A172 (cell line): ENCODE measurements around the gene PTPRQ. TPM values are rescaled to one million over a fixed set of nuclear protein-coding genes. Genes with fewer than 3 reads are reported as not detected.
A peak's percentile ranks its signal among the peaks of the same experiment; 100 is the strongest.

ENCODE experiments used
- DNase-seq: peaks from one replicate; pipeline ENCODE4 v3.0.0-alpha.2; 2015; ENCODE audit warnings: low spot score
- total RNA-seq: library from RNA; depleted of rRNA; stranded (reverse); fragments of >200 nt; shearing (Covaris generic); gene quantifications from 2 replicates; pipeline ENCODE4 v1.2.3, GENCODE V29; 2014

Gene PTPRQ
- total RNA-seq, 1 experiment from 2014 or later: 0.02 TPM

DNA sequence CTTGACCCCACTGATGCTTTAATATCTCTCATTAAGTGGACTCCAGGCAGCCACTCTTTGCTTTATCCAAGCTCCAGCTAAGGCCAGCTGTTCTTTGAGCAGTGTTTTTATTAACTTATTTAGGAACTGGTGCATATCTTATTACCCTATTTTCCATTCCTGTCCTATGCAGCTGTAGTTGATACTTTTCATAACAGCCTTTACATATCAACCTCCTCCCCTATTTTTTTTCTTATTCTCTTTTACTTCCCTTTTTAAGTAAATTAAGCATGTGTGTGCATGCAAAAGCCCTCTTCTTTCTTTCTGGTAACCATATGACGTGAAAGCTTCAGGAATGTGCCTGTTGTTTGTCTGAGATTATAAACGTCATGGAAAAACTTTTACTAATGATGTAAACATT is 121.2 kb downstream of the PTPRQ start:
- DNase-seq: no peak

DNA sequence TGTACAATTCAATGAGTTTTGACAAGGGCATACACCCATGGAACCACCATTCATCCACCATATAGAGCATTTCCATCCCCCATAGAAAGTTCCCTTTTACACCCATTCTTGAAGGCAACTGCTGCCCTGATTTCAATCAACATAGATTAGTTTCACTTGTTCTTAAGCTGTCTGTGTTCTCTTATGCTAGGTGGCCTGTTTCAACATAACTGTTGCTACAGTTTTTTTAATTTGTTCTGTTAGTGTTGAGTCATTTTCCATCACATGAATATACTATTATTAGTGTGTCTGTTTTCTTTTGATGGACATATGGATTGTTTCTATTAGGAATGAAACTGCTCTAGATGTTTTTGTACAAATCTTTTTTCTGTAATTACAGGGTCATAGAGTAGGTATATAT is 123.4 kb downstream of the PTPRQ start:
- no peak for DNase-seq

DNA sequence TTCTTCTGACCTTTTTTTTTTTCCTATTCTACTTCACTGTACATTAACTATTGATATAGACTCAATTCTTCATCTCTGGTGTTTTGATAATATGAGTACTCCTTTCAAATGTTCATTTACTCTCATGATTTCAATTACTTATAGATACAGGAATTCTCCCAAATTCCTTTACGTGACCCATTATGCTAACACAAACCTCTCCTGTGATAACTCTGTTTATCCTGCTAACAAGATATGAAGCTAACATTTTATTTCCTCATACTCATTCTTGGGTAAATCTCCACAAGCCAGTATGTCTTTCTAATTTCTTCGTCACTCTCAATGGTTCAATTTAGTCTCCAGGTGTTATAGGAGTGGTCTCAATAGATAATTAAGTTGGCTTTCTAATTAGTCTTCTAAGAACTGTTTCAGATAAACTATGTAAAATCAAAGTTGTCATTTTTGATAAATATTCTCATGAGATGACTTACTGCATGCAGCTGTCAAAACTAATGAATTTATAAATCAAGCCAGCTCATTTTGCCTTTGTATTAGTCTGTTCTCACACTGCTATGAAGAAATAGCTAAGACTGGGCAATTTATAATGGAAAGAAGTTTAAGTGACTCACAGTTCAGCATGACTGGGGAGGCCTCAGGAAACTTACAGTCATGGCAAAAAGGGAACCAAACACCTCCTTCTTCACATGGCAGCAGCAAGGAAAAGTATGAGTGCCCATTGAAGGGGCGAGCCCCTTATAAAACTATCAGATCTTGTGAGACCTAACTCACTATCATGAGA is 132.8 kb downstream of the PTPRQ start:
- DNase-seq: no peak

DNA sequence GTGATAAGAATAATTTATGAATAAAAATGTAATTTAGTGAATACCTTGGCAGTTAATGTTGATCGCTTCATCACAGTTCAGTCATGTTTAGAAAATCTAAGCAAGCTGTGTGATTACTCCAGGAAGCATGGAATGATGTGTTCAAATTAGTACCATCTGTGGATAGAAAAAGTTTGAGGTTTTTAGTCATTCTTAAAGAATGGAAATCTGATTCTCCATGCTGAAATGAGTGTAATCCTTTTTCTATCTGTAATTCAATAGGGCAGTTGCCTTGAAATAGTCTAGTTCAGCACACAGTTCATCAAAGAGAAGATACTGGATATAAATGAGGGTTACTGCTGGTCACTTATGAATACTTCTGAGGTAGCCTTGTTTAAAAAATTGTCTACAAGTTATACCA is 136.2 kb downstream of the PTPRQ start:
- DNase-seq: peak; percentile 88

DNA sequence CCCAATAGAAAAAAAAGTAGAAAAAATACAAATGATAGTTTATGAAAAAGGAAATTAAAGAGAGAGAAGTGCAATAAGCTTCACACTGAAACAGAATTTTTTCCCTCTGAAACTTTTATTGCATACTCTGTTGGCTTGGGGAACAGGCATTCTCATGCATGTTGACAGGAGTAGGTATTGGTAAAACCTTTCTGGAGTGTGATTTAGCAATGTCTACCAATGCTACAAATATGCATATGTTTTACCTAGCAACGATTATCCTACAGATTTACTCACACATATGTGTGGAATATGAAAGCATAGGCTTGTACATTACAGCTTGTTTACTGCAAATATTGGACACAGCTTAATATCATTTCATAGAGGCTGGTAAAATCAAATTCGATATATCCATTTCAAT is 137.7 kb downstream of the PTPRQ start:
- DNase-seq: no peak

DNA sequence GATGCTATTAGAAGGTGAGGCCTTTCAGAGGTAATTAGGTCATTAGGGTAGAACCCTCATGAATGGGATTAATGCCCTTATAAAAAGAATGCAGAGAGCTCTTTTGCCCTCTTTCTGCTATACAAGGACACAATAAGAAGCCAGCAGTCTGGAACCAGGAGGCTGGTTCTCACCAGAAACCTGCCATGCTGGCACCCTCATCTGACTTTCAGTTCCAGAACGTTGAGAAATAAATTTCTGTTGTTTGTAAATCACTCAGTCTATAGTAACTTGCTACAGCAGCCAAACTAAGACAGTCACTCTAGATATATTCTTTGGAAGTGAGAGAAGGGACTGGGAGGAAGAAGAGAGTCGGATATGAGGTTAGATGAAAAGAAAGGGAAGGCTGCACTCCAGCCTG is 138.4 kb downstream of the PTPRQ start:
- no peak for DNase-seq

DNA sequence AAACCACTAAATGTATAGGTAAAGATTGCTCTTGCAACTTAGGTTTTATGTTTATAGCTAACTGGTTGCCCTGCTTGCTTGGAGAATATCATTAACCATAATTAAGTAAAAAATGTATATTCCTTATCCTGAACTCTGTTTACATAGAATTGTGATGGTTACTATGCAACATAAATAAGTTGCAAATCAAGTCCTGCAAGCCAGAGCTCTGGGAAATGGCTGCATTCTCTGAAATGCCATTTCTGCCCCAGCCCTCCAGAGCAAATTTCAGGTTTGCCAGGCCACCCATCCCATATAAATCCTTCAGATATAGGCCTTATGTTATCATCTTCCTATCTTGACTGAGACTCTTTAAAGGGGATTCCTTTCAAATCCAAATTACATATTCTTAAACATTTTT is 145.0 kb downstream of the PTPRQ start:
- no peak for DNase-seq

DNA sequence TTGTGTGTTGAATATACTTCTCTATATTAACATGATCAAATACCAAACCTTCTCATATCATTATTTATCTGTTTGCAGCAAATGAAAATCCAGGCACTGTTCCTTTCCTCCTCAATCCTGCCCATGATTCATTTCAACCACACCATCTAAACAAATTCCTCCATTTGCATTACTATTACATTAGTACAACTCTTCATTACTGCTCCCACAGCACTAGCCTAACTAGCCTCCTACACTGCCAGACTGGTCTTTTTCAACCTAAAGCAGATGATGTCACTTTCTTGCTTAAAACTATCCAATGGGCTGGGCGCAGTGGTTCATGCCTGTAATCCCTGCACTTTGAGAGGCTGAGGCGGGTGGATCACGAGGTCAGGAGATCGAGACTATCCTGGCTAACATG is 146.1 kb downstream of the PTPRQ start:
- no peak for DNase-seq

DNA sequence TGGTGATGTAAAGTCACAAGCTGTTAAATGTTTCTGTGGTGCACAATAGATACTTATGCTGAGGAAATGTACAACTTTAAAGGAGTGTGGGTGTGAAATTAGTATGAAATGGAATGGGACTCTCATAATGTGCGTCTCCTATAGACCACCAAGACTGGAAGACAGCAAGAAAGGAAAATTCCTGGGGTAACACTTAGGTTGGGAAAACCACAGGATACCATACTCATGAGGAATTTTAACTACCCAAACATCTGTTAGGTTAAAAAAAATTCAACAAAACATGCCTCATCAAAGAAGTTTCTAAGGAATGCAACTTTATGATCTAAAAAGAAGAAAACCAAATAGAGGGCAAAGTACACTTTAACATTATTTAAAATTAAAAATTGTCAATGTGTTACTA is 149.7 kb downstream of the PTPRQ start:
- peak; percentile 58 for DNase-seq

DNA sequence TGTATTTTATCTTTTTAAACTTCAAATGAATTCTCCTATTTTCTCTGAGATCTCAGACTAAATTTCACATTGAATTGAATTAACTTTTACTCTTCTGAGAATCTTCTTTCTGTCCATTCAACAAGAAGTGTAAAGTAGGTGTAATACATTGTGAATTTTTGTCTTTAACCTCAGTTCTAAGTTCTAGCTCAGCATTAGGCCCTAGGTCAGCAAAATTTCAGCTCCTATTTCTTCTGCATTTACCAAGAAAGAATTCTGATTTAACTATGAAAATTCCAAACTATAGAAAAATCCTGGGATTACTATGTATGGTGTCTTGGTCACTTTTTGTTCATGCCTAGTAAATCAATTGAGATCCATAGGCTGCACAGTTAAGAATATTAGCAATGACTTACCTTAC is 152.5 kb downstream of the PTPRQ start:
- DNase-seq: no peak

DNA sequence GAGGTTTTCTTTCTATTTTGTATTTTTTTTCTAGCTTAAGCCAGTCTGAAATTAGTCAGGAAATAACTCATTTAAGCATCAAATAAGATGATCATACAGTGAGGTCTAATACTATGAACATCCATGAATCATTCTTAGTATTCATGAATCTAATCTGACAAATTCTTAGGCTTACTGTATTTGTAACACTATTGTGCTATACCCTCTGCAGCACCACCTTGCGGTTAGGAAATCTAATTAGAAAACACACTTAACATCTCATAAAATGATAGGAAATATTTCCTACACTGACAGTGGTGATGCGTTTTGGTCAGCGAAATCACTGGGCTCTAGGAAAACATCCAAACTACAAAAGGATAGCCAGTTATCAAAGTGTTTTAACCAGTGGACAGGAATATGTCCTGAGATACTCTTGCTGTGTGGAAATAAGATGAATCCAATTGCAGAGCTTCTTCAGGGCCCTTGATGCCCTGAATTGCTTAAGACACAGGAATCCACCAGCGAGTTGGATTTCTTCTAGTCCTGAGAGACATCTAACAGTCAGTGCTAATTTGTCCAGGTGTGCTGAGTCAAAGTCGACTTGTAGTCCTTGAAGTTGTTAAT is 154.1 kb downstream of the PTPRQ start:
- peak; percentile 65 for DNase-seq

DNA sequence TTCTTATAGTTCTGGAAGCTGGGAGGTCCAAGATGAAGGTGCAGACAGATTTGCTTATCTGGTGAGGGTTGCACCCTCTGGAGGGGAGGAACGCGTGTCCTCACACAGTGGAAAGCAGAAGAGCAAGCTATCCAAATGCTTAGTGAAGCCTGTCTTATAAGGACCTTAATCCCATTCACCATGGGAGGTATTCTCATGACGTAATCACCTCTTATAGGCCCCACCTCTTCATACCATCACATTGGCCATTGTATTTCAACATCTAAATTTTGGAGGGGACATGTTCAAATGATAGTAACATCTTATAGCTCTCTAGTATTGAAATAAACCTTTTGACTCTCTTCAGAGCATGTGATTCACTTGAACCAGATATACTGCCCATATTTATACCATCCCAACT is 158.4 kb downstream of the PTPRQ start:
- no peak for DNase-seq

DNA sequence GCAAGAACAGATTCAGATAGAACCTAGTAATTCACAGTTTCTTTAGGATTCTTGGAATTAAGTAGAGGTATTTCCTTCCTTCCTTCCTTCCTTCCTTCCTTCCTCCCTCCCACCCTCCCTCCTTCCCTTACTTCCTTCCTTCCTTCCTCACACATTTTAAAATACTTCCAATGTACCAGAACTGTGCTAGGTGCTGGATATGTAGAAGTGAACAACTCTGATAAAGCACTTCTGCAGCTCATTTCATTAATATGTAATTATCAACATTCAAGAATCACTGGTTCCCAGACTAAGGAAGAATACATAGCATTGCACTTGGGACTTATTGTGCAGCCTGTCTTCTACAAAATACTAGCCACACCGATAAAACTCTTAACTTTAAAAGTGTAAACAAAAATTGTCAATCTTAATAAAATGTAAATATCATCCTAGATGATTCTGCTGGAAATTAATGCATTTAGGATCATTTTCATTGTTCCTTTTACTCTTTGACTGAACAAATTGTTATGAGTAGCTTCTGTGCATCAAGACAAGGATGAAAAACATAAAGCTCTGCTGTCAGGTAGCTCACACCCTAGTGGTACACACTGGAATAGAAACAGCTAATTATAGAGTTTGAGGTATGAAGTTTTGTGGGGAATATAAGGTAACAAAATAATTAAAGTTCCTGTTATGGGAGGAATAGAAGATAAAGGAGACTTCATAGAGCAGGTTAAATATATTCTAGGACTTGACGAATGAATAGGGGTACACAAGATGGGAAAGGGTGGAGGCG is 163.5 kb downstream of the PTPRQ start:
- no peak for DNase-seq

DNA sequence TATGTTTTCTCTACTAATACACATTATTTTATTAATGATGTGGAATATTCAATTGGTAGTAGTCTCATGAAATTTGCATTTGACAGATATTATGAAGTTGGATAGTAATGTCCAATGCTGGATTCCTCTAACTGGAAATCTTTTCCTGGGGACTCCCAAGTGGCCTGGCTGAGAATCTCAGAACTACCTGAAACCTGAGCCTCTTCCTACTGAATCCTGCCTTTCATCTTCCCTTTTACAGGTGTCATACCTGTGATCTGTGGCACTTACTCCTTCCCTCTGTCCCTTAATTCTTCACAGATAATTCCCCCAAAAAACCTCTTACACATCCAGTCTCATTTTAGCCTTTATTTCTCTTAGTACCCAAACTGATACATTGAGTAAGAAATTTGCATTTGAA is 173.7 kb downstream of the PTPRQ start:
- DNase-seq: no peak

DNA sequence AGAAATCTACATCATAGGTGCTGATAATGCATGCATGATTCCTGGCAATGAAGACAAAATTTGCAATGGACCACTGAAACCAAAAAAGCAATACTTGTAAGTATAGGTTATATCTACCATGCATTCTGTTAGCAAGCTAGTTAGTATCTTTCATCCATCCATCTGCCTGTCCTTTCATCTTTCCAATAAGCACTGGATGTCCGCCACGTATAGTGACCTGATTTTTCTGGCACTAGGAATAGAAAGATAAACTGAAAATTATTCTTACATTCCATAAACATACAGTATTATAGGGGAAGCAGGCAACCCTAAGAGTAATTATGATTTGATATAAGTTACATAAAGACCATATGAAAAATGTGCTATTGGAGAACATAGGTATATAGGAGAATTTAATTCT is 176.2 kb downstream of the PTPRQ start:
- no peak for DNase-seq

DNA sequence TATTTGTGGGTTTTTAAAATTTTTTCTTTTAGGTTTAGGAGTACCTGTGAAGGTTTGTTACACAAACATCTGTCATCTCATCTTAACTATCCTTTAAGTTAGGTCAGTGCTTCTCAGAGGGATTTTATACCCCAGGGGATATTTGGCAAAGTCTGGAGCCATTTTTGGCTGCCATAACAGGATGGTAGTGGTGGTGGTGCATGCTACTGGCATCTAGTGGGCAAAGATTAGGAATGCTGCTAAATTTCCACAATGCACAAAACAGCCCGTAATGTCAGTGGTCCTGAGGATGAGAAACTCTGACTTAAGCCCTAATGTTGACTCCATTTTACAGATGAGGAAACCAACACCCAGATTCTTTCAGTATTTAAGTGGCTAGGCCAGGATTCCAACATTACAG is 178.2 kb downstream of the PTPRQ start:
- DNase-seq: peak; percentile 28

DNA sequence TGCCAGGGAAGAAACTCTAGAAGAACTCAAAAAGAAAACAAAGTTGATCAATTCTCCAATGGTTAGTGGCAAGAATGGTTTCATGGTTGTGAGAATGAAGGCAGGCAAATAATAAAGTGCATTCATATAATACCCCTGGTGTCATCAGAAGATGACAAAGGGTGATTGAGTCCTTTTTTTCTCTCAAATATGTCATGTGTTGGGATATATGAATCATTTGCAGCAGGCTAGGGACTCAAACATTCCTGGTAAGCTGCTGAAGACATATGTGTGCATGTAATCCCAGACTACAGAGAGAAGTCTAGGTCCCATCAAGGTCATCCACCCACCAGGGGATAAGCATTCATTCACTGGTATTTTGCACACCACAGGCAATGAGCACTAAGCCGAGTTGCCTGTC is 181.0 kb downstream of the PTPRQ start:
- no peak for DNase-seq

DNA sequence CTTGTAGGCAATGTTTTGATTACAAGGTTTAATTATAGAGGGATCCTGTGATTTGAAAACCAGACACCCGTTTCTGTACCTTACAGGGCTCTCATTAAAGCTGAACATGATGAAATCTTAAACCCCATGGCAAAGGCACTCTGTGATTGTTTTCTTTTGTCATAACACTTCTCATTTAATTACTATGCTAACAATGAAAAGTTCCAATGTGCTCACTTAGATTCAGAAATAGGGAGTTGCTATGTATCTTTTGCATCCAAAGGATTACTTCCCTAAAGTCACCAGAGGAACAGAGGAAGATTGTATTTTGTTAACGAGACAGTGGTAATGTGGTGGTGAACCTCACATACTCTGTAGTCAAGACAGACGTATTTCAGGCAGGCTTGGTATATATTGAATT is 181.9 kb downstream of the PTPRQ start:
- DNase-seq: no peak

DNA sequence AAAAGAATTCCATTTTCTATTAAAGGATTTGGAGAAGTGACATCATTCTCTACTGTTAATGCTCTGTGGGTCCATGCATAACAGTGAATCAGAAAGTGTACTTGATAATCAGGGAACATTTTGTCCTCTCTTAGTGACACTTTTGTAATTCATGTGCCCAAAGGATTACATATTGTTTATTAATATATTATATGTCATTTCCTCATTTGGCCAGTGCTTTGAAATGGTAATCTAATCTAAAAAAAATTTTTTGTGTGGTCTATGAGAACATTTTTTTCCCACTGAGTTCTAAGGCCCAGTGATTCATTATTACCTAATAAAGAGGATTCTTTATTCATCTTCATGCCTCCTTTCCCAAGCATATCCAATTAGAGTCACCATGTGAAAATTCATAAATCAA is 183.7 kb downstream of the PTPRQ start:
- DNase-seq: peak; percentile 58

DNA sequence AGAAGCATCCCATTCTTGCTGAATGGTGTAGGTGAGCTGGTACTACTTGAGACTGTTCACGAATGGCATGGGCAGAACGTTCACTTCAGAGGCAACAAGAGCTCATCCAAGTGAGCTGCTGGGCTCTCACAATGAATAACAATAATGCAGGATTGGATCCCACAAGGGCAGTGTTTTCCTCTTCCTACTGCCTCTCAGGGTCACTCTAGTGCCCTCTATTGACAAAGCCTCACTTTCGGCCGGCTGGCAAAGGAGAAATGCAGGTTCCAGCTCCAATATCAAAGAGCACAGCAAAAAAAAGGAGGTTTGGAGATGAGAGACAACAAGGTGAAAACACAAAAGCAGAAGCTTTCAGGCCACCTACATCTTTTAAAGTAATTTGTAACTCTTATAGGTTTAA is 188.8 kb downstream of the PTPRQ start:
- peak; percentile 21 for DNase-seq

DNA sequence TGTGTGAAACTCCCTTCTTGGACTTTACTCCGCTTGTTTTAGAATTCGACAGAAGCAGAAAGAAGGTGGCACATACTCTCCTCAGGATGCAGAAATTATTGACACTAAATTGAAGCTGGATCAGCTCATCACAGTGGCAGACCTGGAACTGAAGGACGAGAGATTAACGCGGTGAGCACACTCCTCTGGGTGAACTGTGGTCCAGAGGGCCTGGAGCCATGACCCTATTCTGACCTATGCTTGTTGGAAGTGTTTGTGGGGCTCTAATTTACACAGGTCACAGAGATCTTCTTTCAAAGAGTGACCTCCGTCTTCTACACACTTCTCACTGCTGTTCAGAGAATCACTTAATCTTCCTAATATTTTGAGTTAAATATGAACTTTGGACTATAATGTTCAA is 190.9 kb downstream of the PTPRQ start:
- DNase-seq: no peak

DNA sequence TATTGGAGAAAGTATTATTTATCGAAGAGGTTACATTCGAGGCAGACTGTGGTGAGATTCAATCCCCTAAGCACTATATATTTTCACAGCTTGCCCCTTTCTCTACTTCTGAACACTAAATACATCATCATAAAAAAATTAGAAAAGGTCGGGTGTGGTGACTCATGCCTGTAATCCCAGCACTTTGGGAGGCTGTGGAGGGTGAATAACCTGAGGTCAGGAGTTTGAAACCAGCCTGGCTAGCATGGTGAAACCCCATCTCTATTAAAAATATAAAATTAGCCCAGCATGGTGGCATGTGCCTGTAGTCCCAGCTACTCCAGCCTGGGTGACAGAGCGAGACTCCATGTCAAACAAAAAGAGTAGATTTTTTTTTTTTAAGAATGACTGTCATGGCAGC is 192.8 kb downstream of the PTPRQ start:
- no peak for DNase-seq

DNA sequence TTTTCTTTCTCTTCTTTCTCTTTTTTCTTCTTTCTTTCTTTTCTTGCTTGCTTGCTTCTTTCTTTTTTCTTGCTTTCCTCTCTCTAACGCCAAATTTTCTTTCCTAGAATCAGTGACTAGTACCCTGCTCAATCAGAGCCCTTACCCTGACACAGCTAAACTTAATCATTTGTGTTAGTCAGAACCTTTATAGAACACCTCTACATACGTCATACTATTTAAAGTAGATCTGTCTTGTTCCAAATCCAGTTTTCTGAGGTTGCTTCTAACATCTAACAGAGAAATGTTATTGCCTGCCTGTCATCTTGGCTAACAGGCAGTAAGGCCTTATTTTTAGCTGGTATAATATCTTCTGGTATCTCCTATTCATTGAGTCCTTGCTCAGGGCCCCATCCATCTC is 197.9 kb downstream of the PTPRQ start:
- DNase-seq: no peak
